ENCODE results near the gene ACVR1B. TPM values are rescaled to one million over a fixed set of nuclear protein-coding genes. Genes with fewer than 3 reads are reported as not detected.

Gene ACVR1B
- total and polyA plus RNA-seq, 9 of the 15 experiments (the other 6 are each of a cell fraction or from before 2014, with no cell fraction given) = 0.97 to 15.1 (median 6.8) TPM

- no peak overlapping the region for H3K4me2 ChIP-seq (ENCODE audit: insufficient read depth, low read length)
- FAIRE-seq (no peak), ATAC-seq (no peak), DNase-seq (ENCODE audit: extremely low read depth in 1 of 4, low spot score in 3 of 4) (no peak)
- H3K79me2 ChIP-seq (ENCODE audit: control insufficient read depth, insufficient read depth, low read length) = no peaks in the 10 kb centered on the region
- no peak overlapping the region for H3K4me3 ChIP-seq
- no peaks in the 10 kb centered on the region for H4K20me1 ChIP-seq (replicated peaks; ENCODE audit: control insufficient read depth, insufficient read depth, low read length)
- H3K9me3 ChIP-seq (replicated peaks; ENCODE audit: control insufficient read depth, insufficient read depth, low read depth, low read length) = no peaks in the 10 kb centered on the region
- in situ Hi-C loops (cut with MboI) (no loop called here), intact Hi-C loops (cut with micrococcal nuclease) (no loop called here)
- no TSS peak for BruUV-seq (replicated peaks)
- H3K4me1 ChIP-seq (replicated peaks in 1 of 2; ENCODE audit: control insufficient read depth in 2 of 2, insufficient read depth in 2 of 2, low read length in 2 of 2) = peaks cover 0 to 4% of the 10 kb centered on the region in 2 experiments; a peak in 1 of 5 replicates
- ChIA-PET POLR2A (interaction anchor here (0.9 to 1.1 kb wide), 2 partner anchors 12 to 13 kb away, joined by 4 to 5 read pairs; no protein-coding TSS in a partner anchor), CTCF (ENCODE audit: low intra/inter-chr PET ratio) (no interaction called here)
- 25% methylated on average over 6 of the region's 6 CpGs for WGBS (ENCODE audit: insufficient coverage, low coverage, missing lambda C conversion rate)
- H3K27ac ChIP-seq (ENCODE audit: extremely low read depth, low read depth, low read length) = no peak overlapping the region
- H3K9me1 ChIP-seq (ENCODE audit: control insufficient read depth, insufficient read depth, low read length) = no peaks in the 10 kb centered on the region
- TF ChIP-seq MYBL2 (IDR thresholded peaks at IDR 0.05; ENCODE audit: low read depth) (no peak), MYBL2 (CRISPR knock-in tag; IDR thresholded peaks at IDR 0.05; ENCODE audit: borderline replicate concordance) (no peak), NFIC (IDR thresholded peaks at IDR 0.05) (no peak), YBX1 (IDR thresholded peaks at IDR 0.05) (no peak), ZNF384 (IDR thresholded peaks at IDR 0.05; ENCODE audit: low read depth, low read length) (no peak), ZBTB1 (CRISPR knock-in tag; IDR thresholded peaks at IDR 0.05; ENCODE audit: borderline replicate concordance, low read depth) (no peak), ZNF518B (CRISPR knock-in tag; IDR thresholded peaks at IDR 0.05) (no peak), NUFIP1 (IDR thresholded peaks at IDR 0.05; ENCODE audit: partially characterized antibody) (no peak)
- no peak overlapping the region for H3K9ac ChIP-seq (ENCODE audit: insufficient read depth in 1 of 2, low read depth in 2 of 2, low read length in 2 of 2)
- no peaks in the 10 kb centered on the region for H3K36me3 ChIP-seq (ENCODE audit: control insufficient read depth, insufficient read depth, low read length)
- no peak overlapping the region for H2AFZ ChIP-seq (ENCODE audit: low read depth, low read length)
- peaks cover 9 to 34% of the 10 kb centered on the region in 2 experiments; a peak in 3 of 5 replicates for H3K27me3 ChIP-seq (ENCODE audit: control insufficient read depth in 2 of 2, insufficient read depth in 2 of 2, low read length in 2 of 2)
Observed at GRCh38 chr12:51938726-51939125, 12.8 kb upstream of the ACVR1B start.
